NOMO-1 treated with DMSO at 0.1 percent for 48 hours (cell line): ENCODE results near the gene ITGA8.

Experiments used
- DNase-seq: peaks from one replicate; lab custom pipeline; 2025; ENCODE audit not compliant: unreplicated experiment; lab: John Stamatoyannopoulos, UW

Gene ITGA8

DNA sequence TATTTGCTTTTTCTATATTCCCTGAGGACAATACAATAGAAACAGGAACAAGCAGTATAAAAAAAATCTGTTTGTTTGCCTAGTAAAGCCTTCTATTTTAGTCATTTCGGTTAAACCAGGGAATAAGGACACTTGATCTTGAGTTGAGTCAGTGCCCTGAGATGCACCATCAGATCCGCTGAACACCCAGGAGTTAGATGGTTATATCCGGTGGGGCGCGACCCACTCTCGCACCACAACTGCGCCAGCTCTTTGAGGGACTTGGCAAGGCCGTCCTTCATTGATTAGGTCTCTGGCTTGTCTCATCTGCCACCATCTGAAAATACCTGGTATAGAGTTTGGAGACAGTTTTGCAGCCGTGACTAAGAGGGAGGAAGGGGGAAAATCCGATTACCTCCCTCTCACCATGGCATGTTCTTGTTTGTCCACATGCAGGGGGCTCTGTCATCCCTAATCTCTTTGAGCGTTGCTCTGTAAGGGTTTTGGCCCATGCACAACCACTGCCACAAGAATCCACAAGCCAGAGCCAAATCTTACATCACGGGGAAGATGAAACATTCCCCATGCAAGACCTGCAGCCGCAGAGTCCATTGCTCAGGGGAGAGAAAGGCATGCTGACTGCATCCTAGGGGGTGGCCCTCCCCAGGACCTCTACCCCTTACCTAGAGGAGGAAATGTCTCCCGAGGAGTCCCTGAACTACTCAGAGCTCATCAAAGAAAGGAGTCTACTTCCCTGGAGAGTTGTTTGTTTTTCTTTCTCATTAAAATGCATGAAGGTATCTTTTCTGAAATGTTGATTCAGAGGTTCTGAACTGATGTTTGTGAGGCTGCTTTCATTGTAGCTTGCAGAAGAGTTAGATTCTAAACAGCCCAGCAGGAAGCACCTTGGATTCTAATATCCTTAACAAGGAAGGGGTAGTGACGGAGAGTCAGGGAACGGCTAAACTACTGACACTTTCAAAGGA, 247.0 kb downstream of the ITGA8 start:
- no peak for DNase-seq

DNA sequence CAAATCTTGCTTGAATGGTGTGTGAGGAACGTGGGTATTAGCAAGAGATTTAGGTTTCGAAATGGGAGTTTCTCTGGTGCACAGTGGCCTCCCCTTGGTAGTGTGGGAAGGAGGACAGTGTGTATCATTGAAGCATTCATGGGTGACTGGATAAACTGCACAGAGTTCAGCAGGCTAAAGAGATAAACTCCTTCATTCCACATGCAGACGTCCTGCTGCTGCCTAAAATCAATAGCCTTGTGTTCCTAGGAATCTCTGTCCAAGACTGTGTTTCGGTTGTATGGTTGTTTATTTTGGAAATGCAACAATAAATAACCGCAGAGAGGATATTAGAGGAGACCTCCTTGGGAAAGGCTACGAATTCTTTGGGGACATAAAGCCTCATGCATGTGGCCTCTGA, 247.7 kb downstream of the ITGA8 start:
- DNase-seq, result no peak

DNA sequence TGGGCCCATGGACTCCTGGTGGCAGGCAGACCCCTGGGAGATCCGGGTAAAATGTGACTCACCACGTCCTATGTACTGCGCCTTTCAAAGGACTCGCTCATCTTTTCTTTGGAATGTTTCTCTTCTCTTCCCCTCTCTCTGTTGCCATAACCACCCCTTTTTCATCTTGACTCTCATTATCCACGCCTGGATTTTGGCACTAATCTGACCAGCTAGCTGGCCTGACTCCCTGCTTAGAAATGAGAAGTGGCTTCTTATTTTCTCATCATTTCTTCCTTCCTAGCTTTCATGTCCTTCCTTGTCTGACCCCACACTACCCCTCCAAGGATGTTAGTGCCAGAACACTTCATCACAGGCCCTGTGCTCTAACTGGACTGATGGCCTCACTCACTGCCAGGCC, 250.6 kb downstream of the ITGA8 start:
- DNase-seq, result no peak

DNA sequence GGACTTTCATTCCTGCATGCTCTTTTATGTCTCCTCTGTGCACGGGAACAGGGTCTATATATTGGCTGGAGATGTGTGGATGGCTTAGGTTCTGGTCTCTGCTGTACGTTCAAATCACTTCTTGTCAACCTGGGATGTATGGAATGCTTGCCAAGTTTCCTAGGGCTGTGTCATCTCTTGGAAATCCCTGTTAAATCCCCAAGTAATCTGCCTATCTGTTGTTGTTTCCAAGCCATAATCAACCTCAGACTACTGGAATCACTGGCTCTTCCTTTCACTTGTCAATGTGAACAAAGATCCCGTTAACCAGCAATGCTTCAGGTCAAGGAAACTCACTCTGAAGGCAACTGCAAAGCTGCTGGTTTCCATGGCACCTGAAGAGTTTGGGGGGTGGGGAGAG, 255.3 kb downstream of the ITGA8 start:
- no peak for DNase-seq
